Measurements from ENCODE around the gene DLGAP1.

Gene DLGAP1

DNA sequence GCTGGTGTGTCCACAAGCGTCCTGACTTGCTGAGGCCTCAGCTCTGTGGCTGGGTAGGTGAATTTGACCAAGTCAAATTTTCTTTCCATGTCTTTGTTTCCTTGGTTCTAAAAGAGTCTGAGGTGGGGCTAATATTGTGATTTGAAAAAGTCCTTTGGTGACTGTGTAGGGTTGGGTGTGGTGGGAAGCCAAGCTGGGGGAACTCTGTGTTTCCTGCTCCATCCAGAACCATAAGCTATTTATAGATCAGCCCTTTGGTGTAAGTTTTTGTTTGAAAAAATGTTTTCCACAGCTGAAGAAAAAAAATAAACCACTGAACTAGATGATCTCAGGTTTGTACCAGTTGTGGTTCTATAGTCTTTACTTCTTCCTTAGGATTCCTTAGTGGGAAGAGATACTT, 542.4 kb downstream of the DLGAP1 start:
- Histone ChIP-seq H3K9ac (ENCODE audit: low read length) (no peak overlapping the region), H2AFZ (ENCODE audit: low read depth, low read length, severe bottlenecking) (no peak overlapping the region), H3K4me2 (ENCODE audit: low read depth, low read length, poor library complexity, severe bottlenecking) (no peak overlapping the region), H3K9me3 (ENCODE audit: insufficient read depth, low read length) (no peaks in the 10 kb centered on the region), H3K79me2 (ENCODE audit: insufficient read depth, low read length) (no peaks in the 10 kb centered on the region), H3K27me3 (ENCODE audit: low read length) (no peaks in the 10 kb centered on the region), H3K27ac (ENCODE audit: low read depth, low read length) (no peak overlapping the region), H3K36me3 (ENCODE audit: low read length) (no peaks in the 10 kb centered on the region), H3F3A (ENCODE audit: insufficient read depth) (no peaks in the 10 kb centered on the region), H3K9me2 (replicated peaks; ENCODE audit: insufficient read depth, low read length) (no peaks in the 10 kb centered on the region), H4K20me1 (ENCODE audit: low read depth, low read length) (no peaks in the 10 kb centered on the region), H3K4me3 (ENCODE audit: insufficient read depth, low read length, poor library complexity, severe bottlenecking) (no peak overlapping the region)
- TF ChIP-seq, protein P1, sequence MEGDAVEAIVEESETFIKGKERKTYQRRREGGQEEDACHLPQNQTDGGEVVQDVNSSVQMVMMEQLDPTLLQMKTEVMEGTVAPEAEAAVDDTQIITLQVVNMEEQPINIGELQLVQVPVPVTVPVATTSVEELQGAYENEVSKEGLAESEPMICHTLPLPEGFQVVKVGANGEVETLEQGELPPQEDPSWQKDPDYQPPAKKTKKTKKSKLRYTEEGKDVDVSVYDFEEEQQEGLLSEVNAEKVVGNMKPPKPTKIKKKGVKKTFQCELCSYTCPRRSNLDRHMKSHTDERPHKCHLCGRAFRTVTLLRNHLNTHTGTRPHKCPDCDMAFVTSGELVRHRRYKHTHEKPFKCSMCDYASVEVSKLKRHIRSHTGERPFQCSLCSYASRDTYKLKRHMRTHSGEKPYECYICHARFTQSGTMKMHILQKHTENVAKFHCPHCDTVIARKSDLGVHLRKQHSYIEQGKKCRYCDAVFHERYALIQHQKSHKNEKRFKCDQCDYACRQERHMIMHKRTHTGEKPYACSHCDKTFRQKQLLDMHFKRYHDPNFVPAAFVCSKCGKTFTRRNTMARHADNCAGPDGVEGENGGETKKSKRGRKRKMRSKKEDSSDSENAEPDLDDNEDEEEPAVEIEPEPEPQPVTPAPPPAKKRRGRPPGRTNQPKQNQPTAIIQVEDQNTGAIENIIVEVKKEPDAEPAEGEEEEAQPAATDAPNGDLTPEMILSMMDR (IDR thresholded peaks at IDR 0.05; ENCODE audit: insufficient read depth, low read length, poor library complexity, severe bottlenecking) = no peak
- TF ChIP-seq EZH2phosphoT487 (conservative IDR thresholded peaks at IDR 0.05; ENCODE audit: low read length) = no peak

DNA sequence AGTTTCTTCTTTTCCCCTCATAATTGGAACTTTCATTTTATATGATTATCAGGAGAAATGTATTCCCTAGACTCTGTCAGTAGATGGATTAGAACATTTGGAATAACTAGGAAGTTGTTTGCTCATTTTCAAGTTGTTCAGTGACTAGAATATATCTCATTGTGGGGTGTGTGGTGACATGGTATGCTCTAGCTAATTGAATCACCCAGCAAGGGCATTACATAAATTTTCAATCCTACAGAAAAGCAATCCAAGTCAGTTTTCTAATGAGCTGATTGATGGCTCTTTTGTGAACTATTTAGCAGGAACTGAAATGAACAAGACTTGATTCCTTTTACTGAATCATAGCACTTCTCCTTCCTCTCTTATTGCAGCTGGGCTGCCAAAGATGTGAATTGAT, 543.7 kb downstream of the DLGAP1 start:
- Histone ChIP-seq H3K27me3 (ENCODE audit: low read length) (no peaks in the 10 kb centered on the region), H4K20me1 (ENCODE audit: low read depth, low read length) (no peaks in the 10 kb centered on the region), H3K9me3 (ENCODE audit: insufficient read depth, low read length) (no peaks in the 10 kb centered on the region), H3K9me2 (replicated peaks; ENCODE audit: insufficient read depth, low read length) (no peaks in the 10 kb centered on the region), H3K4me3 (ENCODE audit: insufficient read depth, low read length, poor library complexity, severe bottlenecking) (no peak overlapping the region), H2AFZ (ENCODE audit: low read depth, low read length, severe bottlenecking) (no peak overlapping the region), H3K79me2 (ENCODE audit: insufficient read depth, low read length) (no peaks in the 10 kb centered on the region), H3K27ac (ENCODE audit: low read depth, low read length) (no peak overlapping the region), H3F3A (ENCODE audit: insufficient read depth) (no peaks in the 10 kb centered on the region), H3K9ac (ENCODE audit: low read length) (no peak overlapping the region), H3K4me2 (ENCODE audit: low read depth, low read length, poor library complexity, severe bottlenecking) (no peak overlapping the region), H3K36me3 (ENCODE audit: low read length) (no peaks in the 10 kb centered on the region)
- TF ChIP-seq, protein P1 (IDR thresholded peaks at IDR 0.05; ENCODE audit: insufficient read depth, low read length, poor library complexity, severe bottlenecking) = no peak
- no peak for TF ChIP-seq EZH2phosphoT487 (conservative IDR thresholded peaks at IDR 0.05; ENCODE audit: low read length)

DNA sequence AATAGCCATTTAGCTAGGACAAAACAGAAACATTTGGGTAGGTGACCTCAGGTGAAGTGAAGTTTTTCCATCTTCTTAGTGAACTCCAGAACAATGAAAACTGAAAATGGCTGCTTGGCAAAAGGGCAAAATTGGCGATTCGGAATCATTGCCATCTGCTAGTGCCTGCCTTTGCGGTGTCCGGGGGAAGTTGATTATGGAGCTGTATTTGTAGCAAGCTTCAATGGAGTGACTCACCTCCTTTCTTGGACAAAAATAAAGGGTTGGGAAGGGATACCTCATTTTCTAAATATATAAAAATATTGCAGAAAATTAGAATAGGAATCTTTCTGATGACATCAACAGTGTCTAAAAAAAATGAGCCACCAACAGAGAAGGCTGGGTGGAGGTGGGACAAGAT, 544.6 kb downstream of the DLGAP1 start:
- Histone ChIP-seq H3K9ac (ENCODE audit: low read length) (no peak overlapping the region), H2AFZ (ENCODE audit: low read depth, low read length, severe bottlenecking) (no peak overlapping the region), H3K4me2 (ENCODE audit: low read depth, low read length, poor library complexity, severe bottlenecking) (no peak overlapping the region), H3F3A (ENCODE audit: insufficient read depth) (no peaks in the 10 kb centered on the region), H3K36me3 (ENCODE audit: low read length) (no peaks in the 10 kb centered on the region), H3K9me3 (ENCODE audit: insufficient read depth, low read length) (no peaks in the 10 kb centered on the region), H3K79me2 (ENCODE audit: insufficient read depth, low read length) (no peaks in the 10 kb centered on the region), H3K27ac (ENCODE audit: low read depth, low read length) (no peak overlapping the region), H3K4me3 (ENCODE audit: insufficient read depth, low read length, poor library complexity, severe bottlenecking) (no peak overlapping the region), H3K27me3 (ENCODE audit: low read length) (no peaks in the 10 kb centered on the region), H3K9me2 (replicated peaks; ENCODE audit: insufficient read depth, low read length) (no peaks in the 10 kb centered on the region), H4K20me1 (ENCODE audit: low read depth, low read length) (no peaks in the 10 kb centered on the region)
- TF ChIP-seq EZH2phosphoT487 (conservative IDR thresholded peaks at IDR 0.05; ENCODE audit: low read length) = no peak
- TF ChIP-seq, protein P1 (IDR thresholded peaks at IDR 0.05; ENCODE audit: insufficient read depth, low read length, poor library complexity, severe bottlenecking) = no peak
